ENCODE measurements around the gene DCXR. TPM values are rescaled to one million over a fixed set of nuclear protein-coding genes. Genes with fewer than 3 reads are reported as not detected.

Gene DCXR
- total and polyA plus RNA-seq, 12 donors, result 155 to 387 (median 195) TPM

DNA sequence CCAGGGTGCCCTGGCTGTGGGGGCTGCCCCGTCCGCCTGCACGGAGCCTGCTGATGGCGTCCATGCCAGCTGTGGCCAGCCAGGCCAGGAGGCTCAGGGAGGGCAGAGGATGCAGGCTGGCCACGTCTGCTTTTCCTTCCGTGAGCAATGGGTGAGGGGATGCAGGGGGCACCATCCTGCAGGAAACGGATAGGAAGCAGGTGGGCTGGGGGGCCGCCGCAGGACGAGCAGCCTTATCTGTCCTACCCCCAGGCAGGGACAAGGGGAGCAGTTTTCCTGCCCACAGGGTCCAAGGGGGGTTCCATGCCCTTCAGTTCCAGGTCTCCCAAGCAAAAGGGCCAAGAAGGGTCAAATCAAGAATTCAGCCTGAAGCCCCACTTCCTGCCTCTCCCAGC, 21.4 kb upstream of the DCXR start:
- H3K4me3 ChIP-seq, result no peak overlapping the region
- no peaks in the 10 kb centered on the region for H3K27me3 ChIP-seq
- no peak overlapping the region for H3K27ac ChIP-seq
- no peak for TF ChIP-seq CTCF (IDR thresholded peaks at IDR 0.05)
- peaks cover 0 to 8% (median 1%) of the 10 kb centered on the region in 9 donors for H3K4me1 ChIP-seq
- no peaks in the 10 kb centered on the region for H3K9me3 ChIP-seq
- no peak for DNase-seq
- intact Hi-C loops (cut with DNase I), result no loop called here
- ATAC-seq, result no peak
- WGBS, 2 donors, result 78 to 82% methylated on average over 10 of the region's 10 CpGs
- H3K36me3 ChIP-seq, result peaks cover 3 to 97% (median 32%) of the 10 kb centered on the region in 9 donors

DNA sequence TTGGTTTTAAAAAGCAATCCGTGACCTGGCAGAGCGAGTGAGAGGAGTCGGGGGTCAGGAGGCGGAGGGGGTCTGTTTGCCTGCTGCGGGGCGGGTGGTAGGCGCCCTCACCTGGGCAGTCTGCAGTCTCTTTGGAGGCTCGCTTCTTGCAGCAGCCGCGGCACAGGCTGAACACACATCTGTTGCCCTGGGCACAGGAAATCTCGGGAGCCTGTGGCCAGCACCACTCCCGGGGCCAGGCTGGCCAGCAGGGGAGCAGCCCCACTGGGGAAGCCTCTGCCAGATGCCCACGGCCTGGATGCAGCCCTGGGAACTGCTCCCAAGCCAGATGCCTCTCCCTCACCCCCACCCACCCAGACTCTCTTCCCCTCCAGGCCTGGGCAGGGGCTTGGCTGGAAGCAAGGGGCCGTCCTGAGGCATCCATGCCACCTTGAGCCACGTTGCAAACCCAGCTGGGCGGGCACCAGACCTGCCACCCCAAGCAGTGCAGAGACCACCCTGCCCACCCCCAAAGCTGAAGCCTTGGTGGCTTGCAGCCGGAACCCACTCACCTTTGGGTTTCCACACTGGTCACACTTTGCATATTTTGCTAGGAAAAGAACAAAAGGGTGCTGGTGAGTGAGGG, 20.8 kb upstream of the DCXR start:
- Histone ChIP-seq H3K27me3 (no peaks in the 10 kb centered on the region), H3K36me3 (peaks cover 3 to 98% (median 35%) of the 10 kb centered on the region in 9 donors), H3K4me1 (peaks cover 0 to 8% (median 4%) of the 10 kb centered on the region in 9 donors), H3K4me3 (no peak overlapping the region), H3K9me3 (no peaks in the 10 kb centered on the region), H3K27ac (no peak overlapping the region)
- DNase-seq, result peak in 1 of 2 donors; percentile 6
- TF ChIP-seq CTCF (IDR thresholded peaks at IDR 0.05), result no peak
- no peak for ATAC-seq
- 77 to 80% methylated on average over 17 of the region's 17 CpGs for WGBS, 2 donors
- intact Hi-C loops (cut with DNase I), result no loop called here

- intact Hi-C loops (cut with DNase I), result no loop called here
- DNase-seq, result no peak
- no peak for TF ChIP-seq CTCF (IDR thresholded peaks at IDR 0.05)
Measured at GRCh38 chr17:82056729-82057621, 19.5 kb upstream of the DCXR start.

GRCh38 chr17:82055965-82056728, 18.6 kb upstream of the DCXR start:
- intact Hi-C loops (cut with DNase I), result no loop called here
- DNase-seq (no peak), ATAC-seq (no peak)
- Histone ChIP-seq H3K4me3 (no peak overlapping the region), H3K4me1 (peaks cover 8 to 20% (median 16%) of the 10 kb centered on the region in 9 donors), H3K27me3 (no peaks in the 10 kb centered on the region), H3K9me3 (no peaks in the 10 kb centered on the region), H3K27ac (no peak overlapping the region), H3K36me3 (peaks cover 3 to 81% (median 30%) of the 10 kb centered on the region in 9 donors)
- no peak for TF ChIP-seq CTCF (IDR thresholded peaks at IDR 0.05)
- 88 to 91% methylated on average over 28 of the region's 28 CpGs for WGBS, 2 donors

More at GRCh38 chr17:82056729-82057621, 19.5 kb upstream of the DCXR start:
- H3K4me1 ChIP-seq, result peaks cover 8 to 19% (median 16%) of the 10 kb centered on the region in 9 donors
- no peaks in the 10 kb centered on the region for H3K27me3 ChIP-seq
- peaks cover 3 to 88% (median 35%) of the 10 kb centered on the region in 9 donors for H3K36me3 ChIP-seq
- WGBS, 2 donors, result 82 to 84% methylated on average over 28 to 29 of the region's 29 CpGs
- ATAC-seq, result no peak
- H3K27ac ChIP-seq, result no peak overlapping the region
- no peak overlapping the region for H3K4me3 ChIP-seq
- H3K9me3 ChIP-seq, result no peaks in the 10 kb centered on the region
